GM19397 (cell line): ENCODE data around the gene NDUFA13.

Experiments used
- ATAC-seq: cut with Tn5 transposase; IDR thresholded peaks from one replicate; pipeline ENCODE4 v1.9.1; 2021; ENCODE audit warnings: mild to moderate bottlenecking, moderate library complexity; ENCODE audit not compliant: unreplicated experiment

The NDUFA13 gene

DNA sequence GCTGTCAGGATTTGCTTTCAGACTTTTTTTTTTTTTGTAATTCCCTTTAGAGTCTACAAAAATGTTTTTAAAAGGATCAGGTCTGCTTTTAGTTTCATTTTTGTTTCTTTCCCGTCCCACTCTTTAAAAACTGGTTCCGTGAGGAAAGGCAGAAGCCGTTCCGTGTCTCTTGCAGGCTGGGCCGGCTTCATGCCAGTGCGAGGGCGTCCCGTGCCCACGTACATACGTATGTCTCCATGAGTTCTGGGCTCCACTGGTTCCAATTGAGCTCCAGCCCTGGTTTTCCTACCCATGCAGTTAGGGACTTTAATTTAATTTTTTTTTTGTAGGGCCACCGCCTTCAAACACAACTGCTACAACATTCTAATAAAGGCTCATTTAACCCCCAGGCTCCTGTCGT lies 9.4 kb upstream of the NDUFA13 start:
- ATAC-seq, result no peak

- ATAC-seq, result no peak
These were observed 8.7 kb upstream of the NDUFA13 start for GRCh38 chr19:19507354-19507753.

DNA sequence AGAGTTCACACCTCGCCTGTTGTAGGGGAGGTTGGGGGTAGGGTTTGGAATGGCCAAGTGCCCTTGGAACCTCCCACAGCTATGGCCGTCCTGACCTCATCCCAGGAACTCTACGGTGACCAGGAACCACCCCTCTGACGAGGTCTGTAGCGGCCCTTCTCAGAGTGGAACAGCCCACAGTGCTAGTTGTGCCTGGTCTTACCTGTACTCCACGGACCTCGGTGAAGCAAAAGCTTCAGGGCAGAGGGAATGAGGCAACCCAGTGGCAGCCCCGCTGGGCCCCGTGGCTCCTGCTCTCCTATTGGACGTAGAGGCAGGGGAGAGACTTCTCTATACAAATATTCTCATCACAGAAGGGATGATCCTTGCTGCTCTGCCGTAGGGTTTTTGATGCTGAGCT lies 7.8 kb upstream of the NDUFA13 start:
- ATAC-seq, result no peak

DNA sequence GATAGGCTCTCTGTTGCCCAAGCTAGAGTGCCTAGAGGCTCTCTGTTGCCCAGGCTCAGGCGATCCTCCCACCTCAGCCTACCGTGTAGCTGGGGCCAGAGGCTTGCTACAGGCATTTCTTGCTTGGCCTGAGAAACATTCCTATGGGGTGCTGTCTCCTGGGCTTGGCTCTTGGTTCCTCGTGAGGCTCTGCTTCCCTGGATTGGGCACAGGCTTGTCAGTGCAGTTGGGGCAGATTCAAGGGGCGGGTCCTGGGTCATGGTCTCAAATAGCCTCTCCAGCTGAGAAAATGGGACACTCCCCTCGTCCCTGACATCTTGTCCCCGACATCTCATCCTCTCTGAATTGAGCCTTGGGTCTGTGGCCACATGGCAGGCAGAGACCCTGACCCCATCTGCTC lies 5.6 kb upstream of the NDUFA13 start:
- no peak for ATAC-seq

GRCh38 chr19:19513682-19514081 lies 2.3 kb upstream of the NDUFA13 start:
- no peak for ATAC-seq

DNA sequence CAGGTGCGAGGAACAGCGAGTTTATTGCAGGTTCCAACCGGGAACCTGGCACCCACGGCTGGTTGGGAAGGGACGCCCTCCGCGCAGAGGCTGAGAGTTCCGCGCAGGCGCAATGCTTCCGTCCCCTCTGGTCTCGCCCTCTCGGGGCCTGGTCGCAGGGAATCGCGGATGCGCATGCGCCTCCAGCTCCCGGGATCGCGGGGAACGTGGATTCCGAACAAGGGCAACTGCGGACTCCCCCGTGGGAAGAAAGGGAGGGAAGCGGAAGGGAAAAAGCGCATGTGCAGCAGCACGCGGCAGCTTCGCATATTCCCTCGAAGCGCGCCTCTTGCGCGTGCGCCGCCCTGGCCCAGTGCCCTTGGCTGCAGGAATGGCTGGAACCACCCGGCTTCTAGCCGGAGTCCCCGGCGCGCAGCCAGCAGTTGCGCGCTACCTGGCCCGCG lies 1.8 kb upstream of the NDUFA13 start:
- no peak for ATAC-seq

GRCh38 chr19:19514881-19515641 lies 964 bp upstream of the NDUFA13 start, which contains the start of gene TSSK6:
TSSK6 (minus strand) TSS chr19:19515548; CDS start chr19:19515427, 121 bp downstream.
- ATAC-seq, result no peak

DNA sequence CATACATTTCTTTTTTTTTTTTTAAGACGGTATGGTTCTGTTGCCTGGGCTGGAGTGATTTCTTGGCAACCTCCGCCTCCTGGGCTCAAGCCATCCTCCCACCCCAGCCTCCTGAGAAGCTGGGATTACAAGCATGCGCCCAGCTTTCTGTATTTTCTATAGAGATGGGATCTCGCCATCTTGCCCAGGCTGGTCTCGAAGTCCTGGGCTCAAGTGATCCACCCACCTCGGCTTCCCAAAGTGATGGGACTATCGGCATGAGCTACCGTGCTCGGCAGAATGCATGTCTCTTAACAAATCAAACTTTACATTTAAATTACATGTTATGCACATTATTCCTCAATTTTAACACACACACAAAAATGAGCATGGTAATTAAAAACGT lies 1.2 kb downstream of the NDUFA13 start:
- ATAC-seq, result no peak

- ATAC-seq, result no peak
These were observed 5.0 kb downstream of the NDUFA13 start for GRCh38 chr19:19520989-19521388.

- ATAC-seq, result no peak
These were observed 7.2 kb downstream of the NDUFA13 start for GRCh38 chr19:19523177-19523576.

DNA sequence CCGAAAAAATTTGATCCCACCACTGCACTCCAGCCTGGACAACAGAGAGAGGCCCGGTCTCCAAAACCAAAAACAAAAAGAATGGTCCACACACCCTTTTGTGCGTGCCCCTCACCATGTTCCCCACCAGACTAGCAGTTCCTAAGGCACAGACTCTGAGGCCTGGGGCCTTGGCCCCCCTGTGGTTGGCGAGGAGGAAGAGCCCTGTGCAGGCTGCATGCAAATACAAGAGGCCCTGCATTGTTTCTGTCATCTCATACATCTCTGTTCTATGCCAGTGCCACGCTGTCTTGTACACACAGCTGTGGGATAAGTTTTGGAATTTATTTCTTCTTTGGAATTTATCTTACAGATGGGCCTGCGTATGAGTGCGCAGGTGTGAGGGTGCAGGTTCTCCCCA lies 8.0 kb downstream of the NDUFA13 start:
- no peak for ATAC-seq

DNA sequence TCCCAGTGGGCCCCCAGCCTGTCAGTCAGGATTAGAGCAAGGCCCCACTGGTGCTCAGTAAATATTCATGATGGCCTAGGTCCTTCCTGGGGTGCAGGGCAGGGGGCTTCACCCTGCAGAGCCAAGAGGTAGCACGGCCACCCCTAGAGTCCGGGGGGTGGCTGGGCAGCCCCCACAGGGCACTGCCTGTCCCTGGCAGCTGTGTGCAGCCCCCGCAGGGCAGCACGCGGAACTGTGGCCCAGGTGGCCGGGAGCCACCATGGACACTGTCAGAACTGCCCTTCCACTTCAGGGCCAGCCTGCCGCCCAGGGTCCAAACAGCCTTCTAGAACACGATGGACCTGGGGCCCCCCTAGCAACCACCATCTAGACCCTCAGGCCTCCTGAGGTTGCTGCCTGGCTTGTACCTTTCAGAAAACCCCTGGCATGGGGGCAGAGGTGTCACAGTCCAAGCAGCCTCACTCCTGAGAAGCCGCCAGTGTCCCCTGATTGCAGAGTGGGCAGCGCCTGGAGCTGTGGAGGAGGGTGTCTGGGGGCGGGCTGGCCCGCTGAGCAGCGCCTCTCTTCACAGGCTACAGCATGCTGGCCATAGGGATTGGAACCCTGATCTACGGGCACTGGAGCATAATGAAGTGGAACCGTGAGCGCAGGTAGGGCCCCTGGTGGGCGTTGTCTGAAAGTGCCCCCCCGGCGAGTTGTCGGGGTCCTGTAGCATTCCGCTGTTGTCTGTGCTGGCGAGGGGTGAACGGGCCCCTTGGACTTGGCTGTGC lies 9.8 kb downstream of the NDUFA13 start:
- no peak for ATAC-seq

GRCh38 chr19:19526581-19527370 lies 10.8 kb downstream of the NDUFA13 start:
- ATAC-seq, result no peak

GRCh38 chr19:19527371-19527656 lies 11.3 kb downstream of the NDUFA13 start:
- no peak for ATAC-seq

GRCh38 chr19:19527674-19528625 lies 11.9 kb downstream of the NDUFA13 start:
- ATAC-seq, result no peak

DNA sequence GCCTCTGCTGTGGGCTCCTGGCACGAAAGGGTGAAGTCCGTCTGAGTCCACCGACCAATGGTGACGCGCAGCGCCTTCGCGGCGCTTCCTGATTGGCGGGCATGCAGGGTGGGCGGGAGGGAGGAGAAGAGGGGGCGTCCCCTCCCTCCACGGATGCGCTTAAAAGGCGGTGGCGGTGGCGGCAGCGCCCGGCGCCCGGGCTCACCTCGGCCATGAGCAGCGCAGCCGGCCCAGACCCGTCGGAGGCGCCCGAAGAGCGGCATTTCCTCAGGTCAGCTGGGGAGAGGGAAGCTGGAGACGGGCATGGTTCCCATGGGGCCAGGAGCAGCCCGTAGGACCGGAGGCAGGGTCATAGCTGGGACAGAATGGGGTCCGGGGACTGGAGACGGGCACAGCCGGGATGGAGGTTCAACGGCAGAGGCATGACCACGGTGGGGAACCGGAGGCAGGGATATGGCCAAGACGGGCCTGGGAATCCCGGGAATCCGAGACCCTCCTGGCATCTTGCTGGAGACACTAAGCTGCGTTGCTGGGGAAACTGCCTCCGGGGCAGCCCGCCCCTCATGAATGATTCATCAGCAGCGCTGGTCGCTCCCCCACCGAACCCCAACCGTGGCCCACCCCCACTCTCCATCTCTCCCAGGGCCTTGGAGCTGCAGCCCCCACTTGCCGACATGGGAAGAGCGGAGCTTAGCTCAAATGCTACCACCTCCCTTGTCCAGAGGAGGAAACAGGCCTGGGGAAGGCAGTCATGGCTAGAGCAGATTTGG lies 12.9 kb downstream of the NDUFA13 start, which contains the start of gene YJEFN3:
Gene YJEFN3, plus strand, starts transcription at position 191 of the 770 bp plus-strand sequence. Its CDS starts 22 bp downstream, at position 213.
- ATAC-seq, result no peak

- no peak for ATAC-seq
These were observed 13.9 kb downstream of the NDUFA13 start for GRCh38 chr19:19529783-19530422.

DNA sequence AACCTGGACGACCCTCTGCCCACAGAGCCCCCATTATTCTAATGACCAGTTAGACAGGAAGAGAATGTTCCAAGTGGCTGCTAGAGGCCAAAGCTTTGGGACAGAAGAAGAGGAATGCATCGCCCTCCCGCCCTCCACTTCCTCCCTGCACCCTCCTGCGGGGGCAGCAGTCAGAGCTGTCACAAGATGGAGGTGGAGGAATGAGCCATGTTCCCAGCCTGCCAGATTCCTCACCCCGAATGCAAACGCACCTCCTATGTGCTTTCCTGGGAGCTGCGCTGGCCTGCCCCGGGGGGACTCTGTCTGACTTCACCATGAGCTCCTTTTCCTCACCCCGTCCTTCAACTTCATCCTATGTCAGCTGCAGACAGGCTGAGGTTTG lies 14.4 kb downstream of the NDUFA13 start:
- ATAC-seq, result no peak

GRCh38 chr19:19530889-19531288 lies 14.9 kb downstream of the NDUFA13 start:
- ATAC-seq, result no peak
